Panc1 (cell line): ENCODE measurements around the gene AGAP1. TPM values are rescaled to one million over a fixed set of nuclear protein-coding genes. Genes with fewer than 3 reads are reported as not detected.

Source experiments
- ATAC-seq: fragments of 200-7000 bp; cut with Tn5 transposase; 2 replicates; pipeline ENCODE4 v1.9.1; 2020; ENCODE audit warnings: mild to moderate bottlenecking, moderate library complexity
- BruUV-seq: library from RNA; stranded (reverse); fragments of 400-500 nt; replicated peaks from 2 replicates; lab custom pipeline; 2021; lab: Mats Ljungman, UMichigan
- CTCF ChIA-PET: fragments of 300-600 bp; sonication (Branson Sonifier 250); formaldehyde crosslinking; loops from one replicate; lab custom pipeline; 2022; ENCODE audit warnings: antibody characterized with exemption; lab: Charles Lee
- POLR2A ChIA-PET: fragments of 300-600 bp; sonication (Branson Sonifier 250); formaldehyde crosslinking; loops from one replicate; lab custom pipeline; 2022; ENCODE audit warnings: antibody characterized with exemption; lab: Charles Lee
- DNase-seq: peaks from one replicate; pipeline ENCODE4 v3.0.0-alpha.2; 2010; ENCODE audit warnings: low read depth, low spot score
- H3K27ac ChIP-seq: 2 replicates; pipeline ENCODE4 v1.5.1; 2011; ENCODE audit warnings: mild to moderate bottlenecking, low read length, inconsistent platforms
- H3K27me3 ChIP-seq: fragments of 200-500 bp; sonication (Bioruptor generic); 2 replicates; pipeline ENCODE4 v1.6.0; 2014; ENCODE audit warnings: low read length, inconsistent platforms; ENCODE audit not compliant: control insufficient read depth, insufficient read depth
- H3K36me3 ChIP-seq: fragments of 200-500 bp; sonication (Bioruptor generic); 2 replicates; pipeline ENCODE4 v1.5.1; 2014; ENCODE audit warnings: inconsistent platforms, mild to moderate bottlenecking, low read length, moderate library complexity; ENCODE audit not compliant: control insufficient read depth, insufficient read depth
- H3K4me1 ChIP-seq: 2 replicates; pipeline ENCODE4 v1.5.1; 2011; ENCODE audit warnings: inconsistent platforms, mild to moderate bottlenecking, low read length, moderate library complexity; ENCODE audit not compliant: control insufficient read depth, insufficient read depth
- H3K4me3 ChIP-seq, 2 experiments: 2 replicates each; pipeline ENCODE4 v1.5.1; 2011 to 2012; ENCODE audit warnings: low read depth in 2 of 2, low read length in 2 of 2, mild to moderate bottlenecking in 2 of 2, inconsistent platforms in 1 of 2, moderate library complexity in 1 of 2
- H3K9me3 ChIP-seq: fragments of 200-500 bp; sonication (Bioruptor generic); 2 replicates; pipeline ENCODE4 v1.5.1; 2014; ENCODE audit warnings: low read depth, mild to moderate bottlenecking, inconsistent platforms, low read length, moderate library complexity; ENCODE audit not compliant: control insufficient read depth, insufficient read depth
- POLR2AphosphoS5 ChIP-seq: IDR thresholded peaks from 2 replicates; pipeline ENCODE4 v1.6.1; 2012; ENCODE audit warnings: mild to moderate bottlenecking, low read depth, low read length, moderate library complexity
- SIN3A ChIP-seq: IDR thresholded peaks from 2 replicates; pipeline ENCODE4 v1.6.1; 2012; ENCODE audit warnings: low read depth, mild to moderate bottlenecking, low read length, moderate library complexity, borderline replicate concordance; ENCODE audit not compliant: insufficient read depth
- TCF7L2 ChIP-seq: IDR thresholded peaks from 2 replicates; pipeline ENCODE4 v1.6.1; 2011; ENCODE audit warnings: mild to moderate bottlenecking, low read depth, low read length, inconsistent platforms
- in situ Hi-C: cut with HindIII; loops from 2 replicates; pipeline ENCODE4 v1.10.0; 2016; ENCODE audit warnings: low sequenced_read_pairs, low pct_unique_long_range_greater_than_20kb
- intact Hi-C: fragments of 100-400 bp; cut with micrococcal nuclease; formaldehyde crosslinking; loops from one replicate; pipeline ENCODE4 v1.10.0; 2022; ENCODE audit not compliant: unreplicated experiment
- total RNA-seq: library from RNA; stranded (reverse); gene quantifications from one replicate; pipeline ENCODE4 v1.2.1, GENCODE V29; 2021; ENCODE audit not compliant: unreplicated experiment
- TF ChIP-seq, protein P1 (sequence below), 2 experiments: IDR thresholded peaks; 2 replicates each; pipeline ENCODE4 v1.6.1; 2011 to 2012; ENCODE audit warnings: low read depth in 2 of 2, control low read depth in 1 of 2, low read length in 1 of 2, mild to moderate bottlenecking in 1 of 2, moderate library complexity in 1 of 2; ENCODE audit not compliant: insufficient read depth in 1 of 2
- TF ChIP-seq, protein P2 (sequence below): fragments of 450-650 bp; IDR thresholded peaks from 2 replicates; pipeline ENCODE4 v1.5.1; 2017; ENCODE audit warnings: mild to moderate bottlenecking

AGAP1 gene
- total RNA-seq, 1 experiment from 2014 or later: 38.9 TPM

DNA sequence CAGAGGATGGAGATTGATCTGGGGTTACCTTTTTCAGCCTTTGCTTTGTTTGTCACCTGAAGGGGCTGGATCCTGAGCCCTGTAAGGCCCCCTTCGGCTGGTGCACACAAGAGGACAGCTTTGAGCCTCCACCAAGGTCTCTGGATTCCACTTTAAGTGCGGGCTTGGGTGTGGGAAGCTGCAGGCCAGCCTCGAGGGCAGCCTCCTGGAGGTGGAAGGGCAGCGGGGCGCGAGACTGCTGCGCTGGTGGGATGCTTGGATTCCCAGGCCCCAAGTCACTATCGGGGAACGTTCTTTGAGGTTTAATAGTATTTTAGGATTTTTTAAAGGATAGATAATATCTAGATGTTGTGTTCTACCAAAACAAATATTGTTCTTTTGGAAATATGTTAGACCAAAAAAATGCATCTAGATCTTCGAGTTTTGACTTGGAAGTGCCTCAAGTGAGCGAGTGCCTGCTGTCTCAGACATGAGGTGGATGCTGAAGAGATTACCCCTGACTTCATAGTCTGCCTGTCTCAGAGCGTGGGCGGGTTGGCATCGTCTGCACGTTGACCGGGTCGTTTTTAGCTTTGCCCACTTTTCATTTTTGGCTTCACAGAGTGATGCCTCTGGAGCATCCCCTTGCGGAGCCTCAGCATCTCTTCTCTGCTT is 113.8 kb downstream of the AGAP1 start:
- TF ChIP-seq TCF7L2 (no peak), POLR2AphosphoS5 (no peak), SIN3A (no peak)
- TF ChIP-seq, protein P1, sequence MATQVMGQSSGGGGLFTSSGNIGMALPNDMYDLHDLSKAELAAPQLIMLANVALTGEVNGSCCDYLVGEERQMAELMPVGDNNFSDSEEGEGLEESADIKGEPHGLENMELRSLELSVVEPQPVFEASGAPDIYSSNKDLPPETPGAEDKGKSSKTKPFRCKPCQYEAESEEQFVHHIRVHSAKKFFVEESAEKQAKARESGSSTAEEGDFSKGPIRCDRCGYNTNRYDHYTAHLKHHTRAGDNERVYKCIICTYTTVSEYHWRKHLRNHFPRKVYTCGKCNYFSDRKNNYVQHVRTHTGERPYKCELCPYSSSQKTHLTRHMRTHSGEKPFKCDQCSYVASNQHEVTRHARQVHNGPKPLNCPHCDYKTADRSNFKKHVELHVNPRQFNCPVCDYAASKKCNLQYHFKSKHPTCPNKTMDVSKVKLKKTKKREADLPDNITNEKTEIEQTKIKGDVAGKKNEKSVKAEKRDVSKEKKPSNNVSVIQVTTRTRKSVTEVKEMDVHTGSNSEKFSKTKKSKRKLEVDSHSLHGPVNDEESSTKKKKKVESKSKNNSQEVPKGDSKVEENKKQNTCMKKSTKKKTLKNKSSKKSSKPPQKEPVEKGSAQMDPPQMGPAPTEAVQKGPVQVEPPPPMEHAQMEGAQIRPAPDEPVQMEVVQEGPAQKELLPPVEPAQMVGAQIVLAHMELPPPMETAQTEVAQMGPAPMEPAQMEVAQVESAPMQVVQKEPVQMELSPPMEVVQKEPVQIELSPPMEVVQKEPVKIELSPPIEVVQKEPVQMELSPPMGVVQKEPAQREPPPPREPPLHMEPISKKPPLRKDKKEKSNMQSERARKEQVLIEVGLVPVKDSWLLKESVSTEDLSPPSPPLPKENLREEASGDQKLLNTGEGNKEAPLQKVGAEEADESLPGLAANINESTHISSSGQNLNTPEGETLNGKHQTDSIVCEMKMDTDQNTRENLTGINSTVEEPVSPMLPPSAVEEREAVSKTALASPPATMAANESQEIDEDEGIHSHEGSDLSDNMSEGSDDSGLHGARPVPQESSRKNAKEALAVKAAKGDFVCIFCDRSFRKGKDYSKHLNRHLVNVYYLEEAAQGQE (IDR thresholded peaks at IDR 0.05; ENCODE audit: insufficient read depth in 1 of 2, low read depth in 2 of 2, low read length in 1 of 2): no peak
- TF ChIP-seq, protein P2, sequence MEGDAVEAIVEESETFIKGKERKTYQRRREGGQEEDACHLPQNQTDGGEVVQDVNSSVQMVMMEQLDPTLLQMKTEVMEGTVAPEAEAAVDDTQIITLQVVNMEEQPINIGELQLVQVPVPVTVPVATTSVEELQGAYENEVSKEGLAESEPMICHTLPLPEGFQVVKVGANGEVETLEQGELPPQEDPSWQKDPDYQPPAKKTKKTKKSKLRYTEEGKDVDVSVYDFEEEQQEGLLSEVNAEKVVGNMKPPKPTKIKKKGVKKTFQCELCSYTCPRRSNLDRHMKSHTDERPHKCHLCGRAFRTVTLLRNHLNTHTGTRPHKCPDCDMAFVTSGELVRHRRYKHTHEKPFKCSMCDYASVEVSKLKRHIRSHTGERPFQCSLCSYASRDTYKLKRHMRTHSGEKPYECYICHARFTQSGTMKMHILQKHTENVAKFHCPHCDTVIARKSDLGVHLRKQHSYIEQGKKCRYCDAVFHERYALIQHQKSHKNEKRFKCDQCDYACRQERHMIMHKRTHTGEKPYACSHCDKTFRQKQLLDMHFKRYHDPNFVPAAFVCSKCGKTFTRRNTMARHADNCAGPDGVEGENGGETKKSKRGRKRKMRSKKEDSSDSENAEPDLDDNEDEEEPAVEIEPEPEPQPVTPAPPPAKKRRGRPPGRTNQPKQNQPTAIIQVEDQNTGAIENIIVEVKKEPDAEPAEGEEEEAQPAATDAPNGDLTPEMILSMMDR: no peak
- Histone ChIP-seq H3K27me3 (no peaks in the 10 kb centered on the region), H3K4me3 (no peak overlapping the region), H3K27ac (no peak overlapping the region), H3K36me3 (no peaks in the 10 kb centered on the region), H3K9me3 (no peaks in the 10 kb centered on the region), H3K4me1 (no peaks in the 10 kb centered on the region)
- no peak for DNase-seq
- POLR2A ChIA-PET: no interaction called here
- intact Hi-C loops: no loop called here
- ATAC-seq: no peak
- CTCF ChIA-PET: no interaction called here
- no TSS peak for BruUV-seq
- in situ Hi-C loops: no loop called here

DNA sequence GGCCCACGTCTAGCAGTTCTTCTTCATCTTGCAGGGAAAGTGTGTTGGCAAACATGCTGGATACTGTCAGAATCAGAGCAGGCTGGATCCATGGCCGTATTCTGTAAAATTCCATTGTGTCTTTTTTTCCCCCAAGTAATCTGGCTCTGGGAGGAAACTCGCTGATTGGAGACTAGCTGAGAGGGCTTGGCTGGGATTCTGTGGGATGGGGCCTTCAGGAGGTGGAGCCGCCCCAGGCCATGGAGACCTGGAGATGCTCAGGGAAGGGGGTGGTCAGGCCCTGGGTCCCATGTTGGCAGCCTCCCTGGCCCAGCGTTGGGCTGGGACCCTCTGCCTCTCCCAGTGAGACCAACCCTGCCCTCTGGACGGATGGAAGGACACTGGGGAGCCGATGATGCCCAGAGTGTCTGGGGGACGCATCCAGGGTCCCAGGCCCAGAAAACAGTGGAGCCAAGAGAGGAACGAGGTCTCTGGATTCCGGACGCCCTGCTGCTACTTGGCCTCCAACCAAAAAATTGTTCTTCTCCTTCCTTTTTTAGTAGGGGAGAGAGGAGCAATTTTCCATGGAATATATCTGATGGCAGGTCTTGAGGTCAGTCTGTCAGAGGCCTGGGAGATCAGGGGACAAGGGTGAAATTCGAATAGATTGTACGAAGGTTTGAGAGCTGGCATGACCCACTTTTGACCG is 114.5 kb downstream of the AGAP1 start:
- ATAC-seq (no peak), DNase-seq (no peak)
- Histone ChIP-seq H3K4me3 (no peak overlapping the region), H3K4me1 (no peaks in the 10 kb centered on the region), H3K27me3 (no peaks in the 10 kb centered on the region), H3K27ac (no peak overlapping the region), H3K36me3 (no peaks in the 10 kb centered on the region), H3K9me3 (no peaks in the 10 kb centered on the region)
- intact Hi-C loops: no loop called here
- ChIA-PET POLR2A (no interaction called here), CTCF (no interaction called here)
- TF ChIP-seq SIN3A: no peak
- TF ChIP-seq, protein P1 (IDR thresholded peaks at IDR 0.05; ENCODE audit: insufficient read depth in 1 of 2, low read depth in 2 of 2, low read length in 1 of 2): no peak
- no peak for TF ChIP-seq TCF7L2
- TF ChIP-seq, protein P2: no peak
- no peak for TF ChIP-seq POLR2AphosphoS5
- no TSS peak for BruUV-seq
- in situ Hi-C loops: no loop called here
